RWPE1 (cell line): ENCODE measurements around the gene SLX9.
A peak's percentile ranks its signal among the peaks of the same experiment; 100 is the strongest.

ENCODE experiments used
- CTCF ChIA-PET: fragments of 350-600 bp; sonication (Branson Sonifier 250); formaldehyde crosslinking; extraction: SDS; loops from one replicate; lab custom pipeline; 2021; lab: Yijun Ruan, JAX
- POLR2A ChIA-PET: fragments of 400-600 bp; formaldehyde crosslinking; extraction: SDS; loops from one replicate; lab custom pipeline; 2020; ENCODE audit warnings: antibody characterized with exemption; ENCODE audit not compliant: low non-redundant PET; lab: Yijun Ruan, JAX
- DNase-seq: peaks from one replicate; pipeline ENCODE4 v3.0.0; 2012; ENCODE audit warnings: low spot score
- H3K27ac ChIP-seq: fragments of 450-650 bp; 2 replicates; pipeline ENCODE4 v1.5.1; 2017
- CTCF ChIP-seq: fragments of 450-650 bp; conservative IDR thresholded peaks from 2 replicates; pipeline ENCODE4 v1.5.1; 2017; ENCODE audit warnings: low read depth, mild to moderate bottlenecking

SLX9 gene

GRCh38 chr21:44998086-44998620 lies 58.3 kb downstream of the SLX9 start:
- POLR2A ChIA-PET: no interaction called here
- no peak overlapping the region for H3K27ac ChIP-seq
- DNase-seq: no peak
- CTCF ChIA-PET: interaction anchor here (0.7 kb wide), 1 partner anchor 52 kb away, joined by 3 read pairs; no protein-coding TSS in a partner anchor
- no peak for TF ChIP-seq CTCF

DNA sequence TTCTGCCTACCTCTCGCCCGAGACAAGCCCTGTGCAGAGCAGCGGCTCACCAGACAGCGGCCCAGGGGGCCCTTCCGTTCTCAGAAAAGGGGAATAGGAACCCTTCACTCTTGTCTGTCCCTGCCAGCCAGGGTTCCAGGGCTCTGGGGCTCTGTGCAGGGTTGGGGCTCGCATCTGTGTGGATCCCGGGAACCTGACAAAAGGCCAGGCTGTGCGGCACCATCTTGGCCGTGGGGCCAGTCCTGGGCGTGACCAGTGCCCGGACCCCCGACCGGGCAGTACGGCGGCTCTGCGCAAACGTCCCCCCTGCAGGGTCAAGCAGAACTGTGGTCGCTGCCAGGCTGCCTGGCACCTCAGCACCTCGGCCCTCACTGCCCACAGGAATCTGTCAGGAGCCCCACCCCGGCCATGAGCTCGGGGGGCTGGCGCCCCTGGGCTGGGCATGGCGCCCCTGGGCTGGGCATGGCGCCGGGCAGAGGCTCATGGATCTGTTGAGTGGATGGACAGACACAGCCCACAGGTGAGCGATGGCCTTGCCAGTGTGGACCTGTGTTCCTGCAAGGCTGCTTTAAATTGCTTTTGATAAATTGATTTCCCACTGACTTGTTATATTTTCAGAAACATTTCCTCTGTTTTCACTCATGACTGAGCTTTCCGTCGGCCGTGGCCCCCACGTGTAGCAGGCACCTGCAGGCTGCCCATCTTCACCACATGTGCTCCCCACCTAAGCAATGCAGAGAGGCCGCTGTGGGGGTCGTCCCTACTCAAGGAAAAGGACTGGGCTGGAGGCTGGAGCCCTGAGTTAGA lies 59.0 kb downstream of the SLX9 start:
- DNase-seq: no peak
- ChIA-PET CTCF (interaction anchor here (0.7 kb wide), 1 partner anchor 51 kb away, joined by 3 read pairs; no protein-coding TSS in a partner anchor), POLR2A (no interaction called here)
- H3K27ac ChIP-seq: no peak overlapping the region
- no peak for TF ChIP-seq CTCF

GRCh38 chr21:44999428-44999971 lies 59.7 kb downstream of the SLX9 start:
- TF ChIP-seq CTCF: no peak
- ChIA-PET CTCF (no interaction called here), POLR2A (no interaction called here)
- no peak for DNase-seq
- H3K27ac ChIP-seq: no peak overlapping the region

DNA sequence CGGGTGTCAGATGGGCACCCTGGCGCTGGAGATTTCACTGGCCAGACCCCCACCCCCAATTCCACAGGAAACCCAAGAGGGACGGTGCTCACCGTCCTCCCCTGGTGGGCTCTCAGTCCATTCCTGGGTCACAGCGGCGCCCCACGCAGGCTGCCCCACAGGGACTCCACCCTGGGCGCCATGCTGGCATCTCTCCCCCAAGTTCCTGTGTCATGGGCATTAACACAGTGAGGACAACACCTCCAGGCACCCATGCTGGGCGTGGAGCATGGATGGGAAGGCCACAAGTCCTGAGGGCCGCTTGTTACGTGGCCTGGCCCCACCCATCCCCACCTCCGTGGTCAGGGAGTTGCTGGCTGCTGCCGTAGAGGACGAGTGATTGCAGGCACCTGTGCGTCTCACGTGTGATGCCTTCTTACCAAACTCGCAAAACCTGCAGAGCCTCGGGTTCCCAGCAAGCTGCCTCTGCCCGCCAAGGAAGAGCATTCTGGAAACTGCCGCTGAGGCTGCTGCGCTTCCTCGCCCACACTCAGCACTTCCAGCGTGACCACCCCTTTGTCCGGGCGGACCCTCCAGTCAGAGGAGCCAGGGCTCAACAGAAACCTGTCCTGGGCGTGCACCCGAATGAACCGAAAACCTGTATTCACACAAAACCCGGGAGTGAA lies 60.3 kb downstream of the SLX9 start:
- CTCF ChIA-PET: no interaction called here
- TF ChIP-seq CTCF: no peak
- POLR2A ChIA-PET: no interaction called here
- no peak for DNase-seq
- peak overlapping the region; percentile 42; the same call in 1 of the 2 replicates for H3K27ac ChIP-seq

DNA sequence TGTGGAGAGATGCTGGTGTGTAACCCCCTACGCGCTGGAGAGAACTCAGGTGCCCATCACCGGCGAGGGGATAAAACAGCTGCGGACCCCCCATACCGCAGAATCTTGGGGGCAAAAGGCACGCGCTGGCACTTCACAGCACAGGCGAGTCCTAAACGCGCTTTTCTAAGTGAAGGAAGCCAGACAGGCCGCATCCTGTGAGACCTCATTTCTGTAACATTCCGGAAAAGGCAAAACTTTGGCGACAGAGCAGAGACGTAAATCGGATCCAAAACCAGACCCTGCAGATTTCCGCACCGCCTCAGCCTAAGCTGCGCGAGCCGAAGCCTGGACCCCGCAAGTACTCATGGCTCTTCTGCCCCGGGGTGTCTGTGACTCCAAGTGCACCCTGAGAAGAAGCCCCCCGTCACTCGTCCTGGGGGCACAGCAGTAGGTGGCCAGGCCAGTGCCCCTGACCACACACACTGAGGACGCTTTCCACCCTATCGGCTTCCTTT lies 60.9 kb downstream of the SLX9 start:
- DNase-seq: no peak
- TF ChIP-seq CTCF: no peak
- ChIA-PET POLR2A (no interaction called here), CTCF (no interaction called here)
- H3K27ac ChIP-seq: peak overlapping the region; percentile 42
